ENCODE results near the gene PERM1. TPM values are rescaled to one million over a fixed set of nuclear protein-coding genes. Genes with fewer than 3 reads are reported as not detected.

The PERM1 gene
- total and polyA plus RNA-seq, 9 of the 15 experiments (the other 6 are each of a cell fraction or from before 2014, with no cell fraction given), result not detected

DNA sequence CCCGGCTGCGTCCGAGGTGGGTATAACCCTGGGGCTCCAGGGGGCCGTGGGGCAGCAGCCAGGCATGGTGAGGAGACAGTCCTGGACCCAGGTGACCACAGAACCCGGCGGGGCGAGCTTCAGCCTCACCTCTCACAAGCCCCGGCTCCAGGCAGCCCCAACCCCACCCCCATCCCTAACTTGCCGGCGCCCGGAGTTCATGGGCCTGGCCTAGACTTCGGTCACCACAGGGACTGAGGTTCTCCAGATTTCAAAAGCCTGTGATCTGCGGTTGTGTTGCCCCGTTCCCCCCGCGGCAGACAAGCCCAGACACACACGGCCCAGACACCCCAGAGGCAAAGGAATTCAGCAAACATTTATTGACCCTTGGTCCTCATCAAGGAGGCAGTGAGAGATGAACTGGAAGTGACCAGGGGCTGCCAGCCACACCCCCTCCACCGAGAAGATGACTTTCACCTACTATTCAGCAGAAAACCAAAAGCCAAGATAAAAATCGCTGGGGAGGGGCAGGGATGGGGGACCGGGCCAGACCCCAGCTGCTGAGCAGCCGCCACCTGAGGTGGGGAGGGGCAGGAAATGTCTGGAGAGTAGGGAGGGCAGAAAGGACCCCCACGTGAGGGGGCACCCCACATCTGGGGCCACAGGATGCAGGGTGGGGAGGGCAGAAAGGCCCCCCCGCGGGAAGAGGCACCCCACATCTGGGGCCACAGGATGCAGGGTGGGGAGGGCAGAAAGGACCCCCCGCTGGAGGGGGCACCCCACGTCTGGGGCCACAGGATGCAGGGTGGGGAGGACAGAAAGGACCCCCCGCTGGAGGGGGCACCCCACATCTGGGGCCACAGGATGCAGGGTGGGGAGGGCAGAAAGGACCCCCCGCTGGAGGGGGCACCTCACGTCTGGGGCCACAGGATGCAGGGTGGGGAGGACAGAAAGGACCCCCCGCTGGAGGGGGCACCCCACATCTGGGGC, 14.1 kb upstream of the PERM1 start (continued):
- TF ChIP-seq, protein P1, sequence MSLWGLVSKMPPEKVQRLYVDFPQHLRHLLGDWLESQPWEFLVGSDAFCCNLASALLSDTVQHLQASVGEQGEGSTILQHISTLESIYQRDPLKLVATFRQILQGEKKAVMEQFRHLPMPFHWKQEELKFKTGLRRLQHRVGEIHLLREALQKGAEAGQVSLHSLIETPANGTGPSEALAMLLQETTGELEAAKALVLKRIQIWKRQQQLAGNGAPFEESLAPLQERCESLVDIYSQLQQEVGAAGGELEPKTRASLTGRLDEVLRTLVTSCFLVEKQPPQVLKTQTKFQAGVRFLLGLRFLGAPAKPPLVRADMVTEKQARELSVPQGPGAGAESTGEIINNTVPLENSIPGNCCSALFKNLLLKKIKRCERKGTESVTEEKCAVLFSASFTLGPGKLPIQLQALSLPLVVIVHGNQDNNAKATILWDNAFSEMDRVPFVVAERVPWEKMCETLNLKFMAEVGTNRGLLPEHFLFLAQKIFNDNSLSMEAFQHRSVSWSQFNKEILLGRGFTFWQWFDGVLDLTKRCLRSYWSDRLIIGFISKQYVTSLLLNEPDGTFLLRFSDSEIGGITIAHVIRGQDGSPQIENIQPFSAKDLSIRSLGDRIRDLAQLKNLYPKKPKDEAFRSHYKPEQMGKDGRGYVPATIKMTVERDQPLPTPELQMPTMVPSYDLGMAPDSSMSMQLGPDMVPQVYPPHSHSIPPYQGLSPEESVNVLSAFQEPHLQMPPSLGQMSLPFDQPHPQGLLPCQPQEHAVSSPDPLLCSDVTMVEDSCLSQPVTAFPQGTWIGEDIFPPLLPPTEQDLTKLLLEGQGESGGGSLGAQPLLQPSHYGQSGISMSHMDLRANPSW (CRISPR knock-in tag; IDR thresholded peaks at IDR 0.05), result no peak
- TF ChIP-seq ZNF232 (CRISPR knock-in tag; IDR thresholded peaks at IDR 0.05), result no peak
- no peak for TF ChIP-seq BRD4 (IDR thresholded peaks at IDR 0.05)
- no peak for TF ChIP-seq NFE2L1 (tag; IDR thresholded peaks at IDR 0.05; ENCODE audit: borderline replicate concordance, low read depth)
- TF ChIP-seq IRF9 (tag; IDR thresholded peaks at IDR 0.05), result no peak
- TF ChIP-seq ILK (tag; IDR thresholded peaks at IDR 0.05; ENCODE audit: borderline replicate concordance, low read depth), result no peak
- no peak for TF ChIP-seq MTA1 (IDR thresholded peaks at IDR 0.05; ENCODE audit: borderline replicate concordance)
- TF ChIP-seq NELFE (IDR thresholded peaks at IDR 0.05; ENCODE audit: insufficient read depth, insufficient read length), result no peak
- no peak for TF ChIP-seq RNF2 (IDR thresholded peaks at IDR 0.05)
- TF ChIP-seq STAG1 (CRISPR knock-in tag; IDR thresholded peaks at IDR 0.05; ENCODE audit: borderline replicate concordance), result no peak
- no peak for TF ChIP-seq HDAC6 (IDR thresholded peaks at IDR 0.05; ENCODE audit: low read depth, low read length)
- no peak for TF ChIP-seq ZNF263 (CRISPR knock-in tag; IDR thresholded peaks at IDR 0.05; ENCODE audit: borderline replicate concordance)
- TF ChIP-seq MCM2 (IDR thresholded peaks at IDR 0.05; ENCODE audit: low read depth), result no peak
- no peak for TF ChIP-seq SMARCA4 (IDR thresholded peaks at IDR 0.05)

All from K562 (cell line).